NCI-H1417 (cell line): ENCODE data around the gene MS4A4A.

ENCODE experiments used
- DNase-seq, 3 experiments: peaks; one replicate each; lab custom pipeline; 2025; lab: John Stamatoyannopoulos, UW

The MS4A4A gene

GRCh38 chr11:60347084-60347797, 66.8 kb downstream of the MS4A4A start:
- DNase-seq, result no peak

GRCh38 chr11:60348116-60348515, 67.7 kb downstream of the MS4A4A start:
- DNase-seq, result peak in 1 of 3 experiments; percentile 35

- DNase-seq, result no peak
These were observed 69.5 kb downstream of the MS4A4A start for GRCh38 chr11:60349990-60350389.

DNA sequence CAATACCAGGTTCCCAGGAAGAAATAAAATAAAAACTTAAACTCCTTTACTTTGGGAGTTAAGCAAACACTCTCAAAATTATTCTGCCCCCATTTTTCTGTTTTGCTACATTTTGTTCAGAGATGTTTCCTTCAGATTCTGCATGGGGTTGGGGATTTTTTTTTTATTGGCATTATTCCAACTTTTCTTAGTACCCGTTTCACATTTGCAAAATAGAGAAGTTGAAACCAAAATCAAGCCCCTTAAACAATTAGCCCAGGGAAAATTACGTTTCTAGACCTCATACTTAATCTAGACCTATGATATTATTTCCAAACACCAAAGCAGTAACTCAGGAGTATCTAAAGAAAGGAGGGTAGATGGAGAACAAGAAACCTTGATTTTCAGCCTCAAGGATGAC, 77.3 kb downstream of the MS4A4A start:
- no peak for DNase-seq
